OCI-LY3 (cell line): Measurements from ENCODE around the gene SERGEF.

Source experiments
- CTCF ChIP-seq: fragments of 200-600, 300-600 bp; sonication (generic); IDR thresholded peaks from 2 replicates; pipeline ENCODE4 v1.5.1; 2014; ENCODE audit warnings: antibody characterized with exemption, low read length, low read depth
- EZH2phosphoT487 ChIP-seq: fragments of 200-600 bp; shearing (Covaris generic); IDR thresholded peaks from 2 replicates; pipeline ENCODE4 v1.6.1; 2018; ENCODE audit warnings: antibody characterized with exemption, mixed run types, low read depth

GRCh38 chr11:17952487-17952886, 60.4 kb downstream of the SERGEF start:
- TF ChIP-seq CTCF (no peak), EZH2phosphoT487 (no peak)
